GM04503 (cell line): Measurements from ENCODE around the gene KRT27.
"Not testable (repeated sequence)": the region's sequence is repeated elsewhere in the genome, so short reads cannot be mapped to it uniquely, and the experiment has no call there.

ENCODE experiments used
- DNase-seq: peaks from one replicate; pipeline ENCODE4 v3.0.0-alpha.2; 2012; ENCODE audit warnings: low read depth

The KRT27 gene

DNA sequence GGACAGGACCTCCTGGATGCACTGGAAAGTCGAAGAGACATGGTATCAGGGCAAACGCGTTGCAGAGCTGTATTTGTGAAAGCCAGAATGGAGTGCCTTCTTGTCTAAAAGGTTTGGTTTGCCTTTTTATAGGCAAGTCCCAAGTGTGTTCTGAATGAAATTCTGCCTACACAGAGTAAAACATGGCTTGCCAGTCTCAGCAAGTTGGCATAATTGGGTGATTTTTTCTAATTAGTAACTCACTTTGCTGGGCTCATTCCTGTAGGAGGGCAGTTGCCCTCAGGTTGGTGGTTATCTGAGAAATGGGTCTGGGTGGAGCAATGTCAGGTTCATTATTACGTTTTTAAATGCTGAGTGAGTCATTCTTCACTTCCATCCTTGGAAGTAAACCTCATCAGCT is 27.1 kb downstream of the KRT27 start, which contains the start of gene KRT25:
Gene KRT25 (minus strand): TSS at position 101 of the 400 bp plus-strand sequence. CDS start 60 bp downstream, at position 41.
- DNase-seq: no peak

DNA sequence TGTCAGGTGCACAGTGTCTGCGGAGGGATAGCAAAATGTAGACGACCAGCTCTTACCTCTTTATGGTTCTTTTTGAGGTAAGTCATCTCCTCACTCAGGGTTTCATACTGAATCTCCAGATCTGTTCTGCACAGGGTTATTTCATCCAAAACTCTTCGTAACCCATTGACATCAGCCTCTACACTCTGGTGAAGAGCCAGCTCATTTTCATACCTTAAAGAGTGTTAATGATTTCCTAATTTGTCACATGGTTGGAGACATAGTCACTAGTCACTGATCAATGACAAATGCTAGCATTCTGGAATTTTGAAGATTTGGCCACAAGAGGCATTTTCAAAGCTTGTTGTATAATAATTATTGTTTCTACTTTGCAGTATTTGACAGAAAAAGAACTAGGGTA is 28.5 kb downstream of the KRT27 start:
- DNase-seq: no peak

DNA sequence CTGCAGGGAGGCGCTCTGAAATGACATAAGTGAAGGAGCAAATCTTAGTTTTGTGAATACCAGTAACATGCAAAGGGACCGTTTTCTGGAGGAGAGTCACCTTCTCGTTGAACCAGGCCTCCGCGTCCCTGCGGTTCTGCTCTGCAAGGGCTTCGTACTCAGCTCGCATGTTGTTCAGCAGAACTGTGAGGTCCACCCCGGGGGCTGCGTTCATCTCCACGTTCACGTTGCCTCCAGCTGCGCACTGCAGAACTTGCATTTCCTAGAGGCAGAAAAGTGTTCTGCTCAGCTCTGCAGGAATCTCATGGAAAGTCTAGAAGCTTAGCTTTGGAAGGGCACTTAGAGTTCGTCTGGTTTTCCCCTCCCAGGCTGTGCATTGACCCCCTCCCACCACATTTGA is 31.3 kb downstream of the KRT27 start:
- no peak for DNase-seq

DNA sequence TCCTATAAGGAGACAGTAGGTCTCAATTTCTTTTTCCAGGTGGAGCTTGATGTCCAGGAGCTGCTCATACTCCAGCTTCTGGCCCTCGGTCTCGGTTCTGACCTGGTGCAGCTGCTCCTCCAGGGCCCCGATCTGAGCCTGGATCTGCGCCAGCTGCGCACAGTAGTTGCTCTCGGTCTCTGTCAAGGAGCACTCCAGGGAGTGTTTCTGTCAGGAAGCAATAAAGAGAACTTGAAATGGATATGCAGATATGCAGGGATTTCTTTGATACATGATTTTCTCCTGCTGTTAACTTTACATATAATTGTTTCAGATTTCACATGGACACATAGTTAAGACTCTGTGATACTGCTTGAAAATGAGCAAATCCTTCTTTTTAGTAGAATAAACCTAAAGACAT is 32.0 kb downstream of the KRT27 start:
- no peak for DNase-seq

DNA sequence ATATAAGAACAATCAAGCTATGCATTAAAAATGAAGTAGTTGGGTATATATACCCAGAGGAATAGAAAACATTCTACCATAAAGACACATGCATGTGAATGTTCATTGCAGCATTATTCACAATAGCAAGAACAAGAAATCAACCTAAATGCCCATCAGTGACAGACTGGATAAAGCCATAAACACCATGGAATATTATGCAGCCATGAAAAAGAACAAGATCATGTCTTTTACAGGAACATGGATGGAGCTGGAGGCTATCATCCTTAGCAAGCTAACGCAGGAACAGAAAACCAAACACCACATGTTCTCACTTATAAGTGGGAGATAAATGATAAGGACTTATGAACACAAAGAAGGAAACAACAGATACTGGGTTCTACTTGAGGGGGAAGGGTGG is 33.7 kb downstream of the KRT27 start:
- not testable (repeated sequence) for DNase-seq

DNA sequence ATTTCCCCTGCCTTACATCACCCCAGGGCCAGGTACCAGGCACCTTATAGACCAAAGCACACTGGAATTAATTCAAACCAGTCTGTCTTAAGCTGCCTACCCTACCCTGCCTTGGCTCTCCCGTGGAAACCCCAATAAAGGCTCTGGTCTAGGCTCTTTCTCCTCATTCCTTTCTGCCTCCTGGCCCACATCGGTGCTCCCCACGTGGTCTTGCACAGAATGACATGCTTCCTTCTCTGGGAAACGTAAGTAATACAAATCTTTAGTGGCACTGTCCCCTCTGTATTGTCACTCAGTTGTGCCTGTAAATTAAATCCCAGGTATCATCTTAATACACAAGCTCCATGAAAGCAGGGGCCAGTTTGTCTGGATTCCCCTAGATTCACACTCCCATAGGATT is 43.8 kb downstream of the KRT27 start:
- DNase-seq: no peak

DNA sequence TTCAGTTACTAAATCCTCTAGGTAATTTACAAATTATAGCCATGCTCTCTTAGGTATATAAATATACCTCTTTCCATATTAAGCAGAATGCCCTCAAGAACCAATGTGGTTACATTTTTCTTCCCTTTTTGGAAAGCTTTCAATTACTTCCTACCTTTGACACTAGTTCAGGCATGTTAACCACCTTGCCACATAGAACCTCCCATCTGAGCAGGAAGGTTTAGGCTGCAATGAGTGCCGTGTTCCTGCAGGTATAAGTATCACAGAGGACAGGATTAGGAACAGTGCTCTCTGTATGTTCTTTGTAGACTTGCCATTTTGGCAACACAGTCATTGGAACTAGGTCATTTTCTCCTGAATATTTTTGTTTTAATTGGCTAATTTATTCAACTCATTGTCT is 47.3 kb downstream of the KRT27 start:
- no peak for DNase-seq

DNA sequence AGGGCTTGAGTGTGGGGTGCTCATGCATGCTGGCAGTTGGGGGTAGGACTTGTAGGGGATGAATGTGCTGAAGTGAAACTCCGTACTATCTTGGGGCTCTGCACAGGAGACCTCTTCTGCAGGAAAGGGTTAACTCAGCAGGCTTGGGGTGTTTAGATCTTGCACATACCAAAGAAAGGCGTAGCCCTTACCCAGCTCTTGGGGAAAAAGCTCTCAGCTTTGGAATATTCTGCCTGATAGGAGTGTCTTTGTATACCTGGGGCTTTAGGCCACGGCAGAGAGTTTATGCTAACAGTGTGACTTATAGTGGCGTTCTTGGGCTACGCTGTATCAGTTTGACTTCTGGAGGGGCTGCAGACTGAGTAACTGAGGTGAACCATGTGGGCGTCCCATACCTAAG is 48.3 kb downstream of the KRT27 start:
- no peak for DNase-seq

DNA sequence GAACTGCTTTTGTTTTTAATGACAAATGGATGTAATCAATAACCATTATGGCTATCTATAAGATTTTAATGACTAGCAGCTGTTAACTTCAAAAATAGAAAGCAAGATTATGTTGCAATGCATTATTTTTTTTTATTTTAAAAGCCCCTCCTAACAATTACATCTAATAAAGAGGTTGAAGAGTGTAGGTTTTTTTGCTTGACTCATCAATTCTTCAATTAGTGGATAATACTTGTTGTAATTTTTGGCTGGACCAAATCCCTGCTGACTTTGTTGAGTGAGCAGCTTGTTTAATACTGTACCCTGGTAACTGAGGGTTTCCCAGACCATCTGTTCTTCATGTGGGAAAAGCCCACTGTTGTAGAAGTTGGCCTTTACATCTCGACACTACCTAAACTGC is 51.4 kb downstream of the KRT27 start:
- no peak for DNase-seq

DNA sequence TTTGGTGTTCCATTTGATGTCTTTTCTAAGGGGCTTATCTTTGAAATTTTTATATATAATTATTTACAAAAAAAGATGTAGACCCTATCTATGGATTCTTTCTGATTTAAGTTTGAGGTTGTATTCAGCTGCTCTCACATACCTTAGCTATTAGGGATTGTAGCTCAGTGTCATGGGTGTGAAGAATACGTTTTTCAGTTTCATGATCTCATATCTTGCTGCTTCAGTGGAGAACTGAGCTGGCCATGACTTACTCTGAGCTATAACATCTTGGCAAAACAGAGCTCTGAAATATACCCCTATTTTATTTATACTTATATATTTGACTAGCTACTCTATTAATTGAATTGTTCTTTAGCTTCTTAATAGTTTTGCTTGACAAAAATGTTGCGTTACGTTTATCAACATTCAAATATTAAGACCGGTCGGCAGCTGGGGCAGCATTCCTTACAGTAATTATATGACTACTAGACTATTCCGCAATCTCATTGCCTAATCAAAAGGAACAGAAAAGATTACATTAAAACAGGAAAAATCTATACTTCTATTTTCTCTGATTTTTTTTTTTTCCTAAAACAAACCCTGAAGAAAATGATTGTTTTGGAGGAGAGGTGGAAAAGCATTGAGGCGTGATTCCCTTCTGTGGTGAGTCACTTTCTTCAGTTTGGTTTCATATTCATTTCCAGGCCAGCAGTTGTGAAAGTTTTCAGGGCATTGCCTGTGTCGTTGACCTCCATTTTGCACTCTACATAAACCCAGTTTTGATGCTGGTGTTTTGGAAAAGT is 54.7 kb downstream of the KRT27 start:
- peak; percentile 2 for DNase-seq

DNA sequence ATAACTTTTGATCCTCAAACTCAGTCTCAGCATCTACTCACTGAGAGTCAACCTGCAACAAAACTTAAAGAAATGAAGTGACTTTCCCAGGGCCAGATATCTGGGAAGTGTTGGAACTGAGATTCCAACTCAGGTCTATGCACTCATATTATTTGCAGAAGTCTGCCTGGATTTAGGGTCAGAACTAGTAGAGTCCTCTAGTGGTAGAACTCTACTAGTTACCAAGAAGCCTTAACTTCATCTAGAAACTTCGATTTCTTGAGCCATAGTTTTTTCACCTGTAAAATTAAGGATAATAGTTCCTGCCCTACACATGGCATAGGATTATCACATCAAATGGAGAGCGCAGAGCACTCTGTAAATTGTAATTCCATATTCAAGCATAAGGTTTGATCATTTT is 55.4 kb downstream of the KRT27 start:
- no peak for DNase-seq
